HFF-Myc (cell line): Measurements from ENCODE around the gene NKX2-8.
A peak's percentile ranks its signal among the peaks of the same experiment; 100 is the strongest.

Experiments used
- DNase-seq: peaks from one replicate; pipeline ENCODE4 v3.0.0-alpha.2; 2011; ENCODE audit warnings: low read depth; ENCODE audit errors: extremely low read depth
- H3K4me3 ChIP-seq: replicated peaks from 2 replicates; pipeline ENCODE4 v1.5.1; 2011; ENCODE audit warnings: low read depth, mild to moderate bottlenecking, control low read depth, low read length
- TF ChIP-seq, protein P1 (sequence below): IDR thresholded peaks from 2 replicates; pipeline ENCODE4 v1.5.1; 2012; ENCODE audit warnings: mild to moderate bottlenecking, low read depth, low read length, control low read depth; ENCODE audit errors: missing control alignments

Gene NKX2-8

DNA sequence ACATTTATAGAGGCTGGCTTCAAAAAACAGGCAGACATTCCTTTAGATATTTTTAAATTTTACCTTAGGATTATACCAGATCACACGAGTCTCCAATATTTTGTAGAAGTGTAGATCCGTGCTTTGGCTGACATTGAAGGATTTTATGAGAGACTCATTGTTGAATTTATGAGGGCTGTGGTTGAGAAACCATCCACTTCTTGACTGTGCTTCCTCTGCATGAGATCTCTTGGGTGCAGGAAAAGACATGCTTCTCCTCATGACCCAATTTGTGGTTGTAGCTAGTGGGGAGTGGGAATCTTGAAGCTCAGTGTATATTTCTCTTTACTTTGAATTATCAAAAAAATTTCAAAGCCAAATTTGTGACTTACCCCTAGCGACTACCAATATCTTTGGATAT, 36.7 kb upstream of the NKX2-8 start:
- no peak for DNase-seq
- TF ChIP-seq, protein P1, sequence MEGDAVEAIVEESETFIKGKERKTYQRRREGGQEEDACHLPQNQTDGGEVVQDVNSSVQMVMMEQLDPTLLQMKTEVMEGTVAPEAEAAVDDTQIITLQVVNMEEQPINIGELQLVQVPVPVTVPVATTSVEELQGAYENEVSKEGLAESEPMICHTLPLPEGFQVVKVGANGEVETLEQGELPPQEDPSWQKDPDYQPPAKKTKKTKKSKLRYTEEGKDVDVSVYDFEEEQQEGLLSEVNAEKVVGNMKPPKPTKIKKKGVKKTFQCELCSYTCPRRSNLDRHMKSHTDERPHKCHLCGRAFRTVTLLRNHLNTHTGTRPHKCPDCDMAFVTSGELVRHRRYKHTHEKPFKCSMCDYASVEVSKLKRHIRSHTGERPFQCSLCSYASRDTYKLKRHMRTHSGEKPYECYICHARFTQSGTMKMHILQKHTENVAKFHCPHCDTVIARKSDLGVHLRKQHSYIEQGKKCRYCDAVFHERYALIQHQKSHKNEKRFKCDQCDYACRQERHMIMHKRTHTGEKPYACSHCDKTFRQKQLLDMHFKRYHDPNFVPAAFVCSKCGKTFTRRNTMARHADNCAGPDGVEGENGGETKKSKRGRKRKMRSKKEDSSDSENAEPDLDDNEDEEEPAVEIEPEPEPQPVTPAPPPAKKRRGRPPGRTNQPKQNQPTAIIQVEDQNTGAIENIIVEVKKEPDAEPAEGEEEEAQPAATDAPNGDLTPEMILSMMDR: no peak

GRCh38 chr14:36618641-36619040, 36.2 kb upstream of the NKX2-8 start:
- no peak for DNase-seq
- TF ChIP-seq, protein P1: no peak
- no peak overlapping the region for H3K4me3 ChIP-seq

More for the DNA sequence above, 36.7 kb upstream of the NKX2-8 start:
- no peak overlapping the region for H3K4me3 ChIP-seq

DNA sequence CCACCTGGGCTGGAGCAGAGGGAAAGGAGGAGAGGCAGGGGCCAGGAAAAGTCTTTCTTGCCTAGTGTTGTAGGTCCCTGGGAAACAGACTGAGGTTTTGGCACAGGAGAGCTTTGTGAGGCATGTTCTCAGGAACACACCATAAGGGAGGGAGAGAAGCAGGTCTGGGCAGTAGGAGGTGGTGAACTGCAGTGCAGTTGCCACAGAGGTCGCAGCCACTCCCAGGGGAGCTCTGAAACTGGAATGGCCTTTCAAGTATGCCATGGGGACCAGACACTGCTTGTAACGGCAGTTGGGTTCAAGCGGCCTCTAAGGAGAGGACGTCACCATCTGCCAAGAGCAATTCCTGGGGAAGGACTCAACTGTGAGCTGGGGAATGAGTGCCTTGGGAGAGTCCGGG, 35.4 kb upstream of the NKX2-8 start:
- TF ChIP-seq, protein P1: no peak
- DNase-seq: no peak
- no peak overlapping the region for H3K4me3 ChIP-seq

DNA sequence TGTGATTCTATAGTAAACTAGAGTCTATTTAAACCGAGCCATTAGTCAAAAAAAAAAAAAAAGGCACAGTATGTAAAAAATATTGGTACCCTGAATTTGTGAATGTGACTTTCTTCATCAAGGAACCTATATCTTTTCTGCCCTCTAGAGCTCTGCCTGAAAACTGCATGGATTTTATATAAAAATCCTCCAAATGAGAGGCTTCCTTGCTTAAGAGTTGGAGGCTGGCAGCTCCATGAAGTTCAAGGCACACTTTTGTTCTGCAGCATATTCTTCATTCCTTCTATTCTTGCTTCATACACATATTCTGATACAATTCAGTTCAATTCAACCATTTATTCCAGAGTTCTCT, 23.1 kb upstream of the NKX2-8 start:
- DNase-seq: no peak
- TF ChIP-seq, protein P1: no peak
- no peak overlapping the region for H3K4me3 ChIP-seq

- TF ChIP-seq, protein P1: peak; percentile 79
- H3K4me3 ChIP-seq: no peak overlapping the region
Measured at GRCh38 chr14:36604757-36605505, 22.5 kb upstream of the NKX2-8 start.

DNA sequence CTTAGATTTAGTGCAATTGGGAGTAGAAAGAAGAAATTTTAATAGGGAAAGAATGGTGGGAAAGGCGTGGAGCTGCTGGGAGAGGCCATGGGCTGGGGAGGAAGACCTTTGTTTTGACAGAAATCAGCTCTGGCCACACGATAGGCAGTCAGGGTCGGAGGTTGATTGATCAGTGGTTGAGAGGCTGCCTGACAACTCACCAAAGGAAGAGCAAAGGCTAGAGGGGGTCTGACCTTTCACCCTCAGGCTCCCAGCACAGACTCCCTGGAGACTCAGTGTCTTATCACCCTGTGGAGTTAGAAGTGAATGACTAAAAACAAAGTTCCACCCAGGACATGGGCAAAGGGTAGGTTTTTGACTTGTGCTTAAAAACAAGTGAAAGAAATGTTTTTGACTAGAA, 18.0 kb upstream of the NKX2-8 start:
- no peak for DNase-seq
- H3K4me3 ChIP-seq: no peak overlapping the region
- TF ChIP-seq, protein P1: no peak

More at GRCh38 chr14:36604757-36605505, 22.5 kb upstream of the NKX2-8 start:
- DNase-seq: peak; percentile 45

DNA sequence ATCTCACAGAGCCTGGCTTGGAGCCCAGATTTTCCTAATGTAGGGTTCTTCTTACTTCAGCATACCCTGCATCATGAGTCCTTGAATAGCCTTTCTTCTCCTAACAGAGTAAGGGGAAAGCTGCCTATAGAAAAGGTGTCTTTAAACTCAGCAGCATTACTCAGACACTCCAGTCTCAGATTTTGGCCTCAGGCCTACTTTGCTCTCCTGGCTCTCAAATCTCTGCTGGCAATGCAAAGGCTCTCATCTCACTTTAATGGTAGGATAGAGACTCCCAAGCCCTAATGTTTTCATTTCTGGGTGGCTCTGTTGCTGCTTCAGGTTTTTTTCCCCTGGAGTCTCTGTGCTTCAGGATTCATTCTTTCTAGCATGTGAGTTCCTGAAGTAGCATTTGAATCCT, 9.1 kb upstream of the NKX2-8 start:
- DNase-seq: no peak
- H3K4me3 ChIP-seq: no peak overlapping the region
- TF ChIP-seq, protein P1: no peak
